Adipocyte (in vitro differentiated cells): Measurements from ENCODE around the gene SLC19A1.

ENCODE experiments used
- DNase-seq: peaks from one replicate; pipeline ENCODE4 v3.0.0-alpha.2; 2015; ENCODE audit warnings: low read depth
- H3K27me3 ChIP-seq: replicated peaks from 2 replicates; pipeline ENCODE4 v1.7.0; 2013; ENCODE audit warnings: mild to moderate bottlenecking, low read length, moderate library complexity; ENCODE audit not compliant: control insufficient read depth, insufficient read depth
- H3K36me3 ChIP-seq: 2 replicates; pipeline ENCODE4 v1.7.0; 2013; ENCODE audit warnings: low read length, mild to moderate bottlenecking, moderate library complexity; ENCODE audit not compliant: control insufficient read depth, insufficient read depth, severe bottlenecking
- H3K4me1 ChIP-seq: 2 replicates; pipeline ENCODE4 v1.7.0; 2013; ENCODE audit warnings: mild to moderate bottlenecking, low read length, moderate library complexity; ENCODE audit not compliant: control insufficient read depth, insufficient read depth
- H3K4me3 ChIP-seq: 2 replicates; pipeline ENCODE4 v1.7.0; 2013; ENCODE audit warnings: mild to moderate bottlenecking, low read length, moderate library complexity
- H3K9ac ChIP-seq: 2 replicates; pipeline ENCODE4 v1.7.0; 2013; ENCODE audit warnings: mild to moderate bottlenecking, low read length, moderate library complexity
- H3K9me3 ChIP-seq: 2 replicates; pipeline ENCODE4 v1.7.0; 2013; ENCODE audit warnings: mild to moderate bottlenecking, low read length, moderate library complexity; ENCODE audit not compliant: control insufficient read depth

Gene SLC19A1

GRCh38 chr21:45542242-45542666 lies at the start of gene SLC19A1:
Gene SLC19A1 (minus strand): TSS chr21:45542440. CDS start chr21:45537959, 4,481 bp downstream.
- Histone ChIP-seq H3K27me3 (peaks cover 2% of the 10 kb centered on the region), H3K4me1 (peaks cover 18% of the 10 kb centered on the region), H3K9me3 (no peaks in the 10 kb centered on the region), H3K4me3 (peak within 1 kb of the TSS; percentile 68), H3K9ac (peak within 1 kb of the TSS; percentile 61), H3K36me3 (no peaks in the 10 kb centered on the region)
- DNase-seq = peak; percentile 88

- Histone ChIP-seq H3K36me3 (no peaks in the 10 kb centered on the region), H3K9ac (no peak overlapping the region), H3K27me3 (peaks cover 49% of the 10 kb centered on the region), H3K4me3 (no peak overlapping the region), H3K4me1 (no peaks in the 10 kb centered on the region), H3K9me3 (peaks cover 26% of the 10 kb centered on the region)
- no peak for DNase-seq
Measured at GRCh38 chr21:45591619-45592207, 49.5 kb upstream of the SLC19A1 start.

- Histone ChIP-seq H3K9me3 (peaks cover 34% of the 10 kb centered on the region), H3K36me3 (no peaks in the 10 kb centered on the region), H3K9ac (no peak overlapping the region), H3K4me3 (no peak overlapping the region), H3K27me3 (peaks cover 43% of the 10 kb centered on the region), H3K4me1 (no peaks in the 10 kb centered on the region)
- no peak for DNase-seq
Measured at GRCh38 chr21:45590726-45591618, 48.7 kb upstream of the SLC19A1 start.

GRCh38 chr21:45590246-45590725 lies 48.0 kb upstream of the SLC19A1 start:
- H3K36me3 ChIP-seq = no peaks in the 10 kb centered on the region

GRCh38 chr21:45589686-45590245 lies 47.5 kb upstream of the SLC19A1 start:
- Histone ChIP-seq H3K36me3 (no peaks in the 10 kb centered on the region), H3K9me3 (peaks cover 41% of the 10 kb centered on the region), H3K4me3 (peak overlapping the region; percentile 74), H3K27me3 (peaks cover 33% of the 10 kb centered on the region), H3K9ac (peak overlapping the region; percentile 59), H3K4me1 (no peaks in the 10 kb centered on the region)
- no peak for DNase-seq

More at GRCh38 chr21:45590246-45590725, 48.0 kb upstream of the SLC19A1 start:
- no peaks in the 10 kb centered on the region for H3K4me1 ChIP-seq
- H3K4me3 ChIP-seq = peak overlapping the region; percentile 74
- H3K9me3 ChIP-seq = peaks cover 40% of the 10 kb centered on the region
- peaks cover 36% of the 10 kb centered on the region for H3K27me3 ChIP-seq
- DNase-seq = peak; percentile 76
- peak overlapping the region; percentile 59 for H3K9ac ChIP-seq

GRCh38 chr21:45588871-45589491 lies 46.7 kb upstream of the SLC19A1 start:
- Histone ChIP-seq H3K9ac (no peak overlapping the region), H3K27me3 (peaks cover 35% of the 10 kb centered on the region), H3K9me3 (peaks cover 42% of the 10 kb centered on the region), H3K4me3 (no peak overlapping the region), H3K36me3 (no peaks in the 10 kb centered on the region), H3K4me1 (no peaks in the 10 kb centered on the region)
- no peak for DNase-seq

- H3K9me3 ChIP-seq = peaks cover 49% of the 10 kb centered on the region
- H3K36me3 ChIP-seq = no peaks in the 10 kb centered on the region
Measured at GRCh38 chr21:45588086-45588825, 46.0 kb upstream of the SLC19A1 start.

GRCh38 chr21:45586289-45586858 lies 44.1 kb upstream of the SLC19A1 start:
- DNase-seq = no peak
- H3K27me3 ChIP-seq = peaks cover 44% of the 10 kb centered on the region
- H3K4me3 ChIP-seq = peak overlapping the region; percentile 37
- H3K9ac ChIP-seq = no peak overlapping the region
- no peaks in the 10 kb centered on the region for H3K4me1 ChIP-seq
- H3K9me3 ChIP-seq = peaks cover 56% of the 10 kb centered on the region
- no peaks in the 10 kb centered on the region for H3K36me3 ChIP-seq

More at GRCh38 chr21:45588086-45588825, 46.0 kb upstream of the SLC19A1 start:
- DNase-seq = no peak
- peaks cover 42% of the 10 kb centered on the region for H3K27me3 ChIP-seq
- H3K4me1 ChIP-seq = no peaks in the 10 kb centered on the region
- H3K4me3 ChIP-seq = no peak overlapping the region
- H3K9ac ChIP-seq = no peak overlapping the region

- no peak overlapping the region for H3K4me3 ChIP-seq
- no peaks in the 10 kb centered on the region for H3K4me1 ChIP-seq
- H3K27me3 ChIP-seq = peaks cover 49% of the 10 kb centered on the region
- no peaks in the 10 kb centered on the region for H3K36me3 ChIP-seq
- no peak overlapping the region for H3K9ac ChIP-seq
- DNase-seq = no peak
- peaks cover 56% of the 10 kb centered on the region for H3K9me3 ChIP-seq
Measured at GRCh38 chr21:45584786-45585185, 42.5 kb upstream of the SLC19A1 start.

GRCh38 chr21:45583831-45584509 lies 41.7 kb upstream of the SLC19A1 start:
- Histone ChIP-seq H3K9me3 (peaks cover 53% of the 10 kb centered on the region), H3K9ac (no peak overlapping the region), H3K4me1 (no peaks in the 10 kb centered on the region), H3K4me3 (no peak overlapping the region), H3K27me3 (peaks cover 45% of the 10 kb centered on the region), H3K36me3 (no peaks in the 10 kb centered on the region)
- no peak for DNase-seq
